Kidney tubule cell (primary cell): ENCODE measurements around the gene PCDH15.
A peak's percentile ranks its signal among the peaks of the same experiment; 100 is the strongest.

Source experiments
- DNase-seq: peaks from one replicate; pipeline ENCODE4 v3.0.0-alpha.2; 2018; ENCODE audit warnings: low spot score

Gene PCDH15

DNA sequence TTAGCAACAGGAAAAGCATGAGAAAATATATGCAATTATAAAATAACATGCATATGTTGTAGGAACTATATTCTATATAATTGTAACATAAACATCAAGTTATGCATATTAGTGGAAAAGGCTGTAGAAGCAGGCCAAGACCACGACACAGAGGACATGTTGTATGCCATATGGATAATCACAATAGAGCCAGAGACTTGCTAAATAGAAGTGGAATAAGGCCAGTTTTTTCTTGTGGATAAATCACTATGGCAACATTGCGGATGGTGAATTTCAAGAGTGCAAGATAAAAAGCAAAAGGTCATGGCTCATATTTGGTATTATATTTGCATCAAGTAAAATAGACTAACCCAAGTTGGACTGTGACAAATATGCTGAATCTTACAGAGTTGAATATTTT lies 93.0 kb downstream of the PCDH15 start:
- no peak for DNase-seq

DNA sequence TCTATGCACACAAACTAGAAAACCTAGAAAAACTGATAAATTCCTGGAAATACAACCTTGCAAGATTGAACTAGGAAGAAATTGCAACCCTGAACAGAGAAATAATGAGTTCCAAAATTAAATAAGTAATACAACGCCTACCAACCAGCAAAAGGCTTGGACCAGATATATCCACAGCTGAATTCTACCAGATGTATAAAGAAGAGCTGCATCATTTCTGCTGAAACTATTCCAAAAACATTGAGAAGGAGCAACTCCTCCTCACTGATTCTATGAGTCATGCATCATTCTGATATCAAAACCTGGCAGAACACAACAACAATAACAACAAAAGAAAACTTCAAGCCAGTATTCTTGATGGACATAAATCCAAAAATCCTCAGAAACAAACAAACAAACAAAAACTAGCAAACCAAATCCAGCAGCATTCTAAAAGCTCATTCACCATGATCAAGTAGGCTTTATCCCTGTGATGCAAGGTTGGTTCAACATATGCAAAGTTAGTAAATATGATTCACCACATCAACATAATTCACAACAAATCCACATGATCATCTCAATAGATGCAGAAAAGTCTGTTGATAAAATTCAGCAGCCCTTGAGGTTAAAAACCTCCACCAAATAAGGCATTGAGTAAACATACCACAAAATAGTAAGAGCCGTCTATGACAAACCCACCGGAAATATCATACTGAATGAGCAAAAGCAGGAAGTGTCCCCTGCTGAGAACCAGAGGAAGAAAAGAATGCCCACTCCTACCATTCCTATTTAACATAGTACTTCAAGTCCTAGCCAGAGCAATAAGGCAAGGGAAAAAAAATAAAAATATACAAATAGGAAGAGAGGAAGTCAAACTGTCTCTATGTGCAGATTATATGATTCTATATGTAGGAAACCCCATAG lies 98.2 kb downstream of the PCDH15 start:
- DNase-seq: no peak

DNA sequence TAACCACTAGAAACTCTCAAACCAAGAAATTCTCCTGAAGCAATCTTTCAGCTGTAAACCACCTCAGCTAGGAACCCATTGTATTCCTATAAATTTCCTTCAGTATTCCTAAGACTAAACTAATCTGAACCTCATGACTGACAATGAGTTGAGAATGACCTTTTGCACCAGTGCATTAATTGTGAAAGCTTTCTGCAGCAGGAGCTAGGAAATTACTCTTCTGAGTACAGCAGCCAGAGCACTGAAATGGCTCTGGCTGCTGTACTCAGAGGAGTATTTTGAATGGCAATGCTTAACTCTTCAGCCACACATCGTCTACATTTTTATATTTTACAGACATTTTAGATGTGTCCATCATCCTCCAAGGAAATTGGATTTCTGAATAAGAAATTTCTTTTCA lies 109.7 kb downstream of the PCDH15 start:
- DNase-seq: no peak

DNA sequence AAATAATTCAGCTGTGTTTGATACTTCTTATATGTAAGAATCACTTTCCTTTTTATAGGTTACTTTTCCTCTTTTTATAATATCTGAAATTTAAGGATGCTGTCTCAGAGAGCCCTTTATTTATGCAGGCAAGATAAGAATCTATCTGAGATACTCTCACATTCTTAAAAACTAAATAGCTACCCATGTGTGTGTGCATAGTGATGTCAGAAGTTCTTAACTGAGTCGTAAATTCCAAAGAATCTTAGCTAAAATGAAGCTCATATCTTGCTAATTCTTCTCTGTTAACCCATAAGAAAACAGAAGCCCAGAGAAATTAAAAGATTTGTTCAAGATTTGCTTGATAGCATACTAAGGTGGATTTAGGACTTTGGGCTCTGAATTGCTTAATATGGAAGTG lies 118.5 kb downstream of the PCDH15 start:
- DNase-seq: no peak

DNA sequence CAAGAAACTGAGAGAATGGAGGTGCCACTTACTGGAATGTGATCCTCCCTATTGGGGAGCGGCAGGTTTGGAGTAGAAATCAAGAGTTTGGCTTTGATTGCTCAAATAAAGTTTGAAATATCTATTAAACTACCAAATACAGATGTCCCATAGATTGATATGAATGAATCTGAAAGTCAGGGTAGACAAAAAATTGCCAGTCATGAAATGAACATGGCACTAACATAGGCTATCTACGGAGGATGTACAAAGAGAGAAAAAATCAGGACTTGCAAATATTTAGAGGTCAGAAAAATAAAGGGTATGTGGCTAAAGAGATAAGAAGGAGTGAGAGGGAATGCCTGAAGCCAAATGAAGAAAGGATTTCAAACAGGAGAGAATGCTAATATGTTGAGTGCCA lies 119.9 kb downstream of the PCDH15 start:
- no peak for DNase-seq

DNA sequence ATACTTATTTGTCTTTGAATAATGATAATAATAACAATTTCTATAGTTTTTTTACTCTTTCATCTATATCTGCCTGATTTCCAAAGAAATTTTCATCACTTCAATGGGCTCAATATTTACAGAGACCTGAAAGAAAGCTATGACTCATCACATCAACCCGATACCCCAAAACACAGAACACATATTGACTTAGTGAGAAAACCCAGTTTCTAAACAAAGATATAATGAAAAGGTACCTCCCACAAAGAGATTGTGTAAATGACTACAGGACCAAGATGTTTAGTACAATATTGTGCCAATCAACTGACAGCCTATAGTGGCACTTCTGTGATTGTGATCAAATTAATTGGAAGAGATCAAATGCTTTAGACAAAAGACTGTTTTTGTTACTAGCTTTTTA lies 133.9 kb downstream of the PCDH15 start:
- DNase-seq: no peak

DNA sequence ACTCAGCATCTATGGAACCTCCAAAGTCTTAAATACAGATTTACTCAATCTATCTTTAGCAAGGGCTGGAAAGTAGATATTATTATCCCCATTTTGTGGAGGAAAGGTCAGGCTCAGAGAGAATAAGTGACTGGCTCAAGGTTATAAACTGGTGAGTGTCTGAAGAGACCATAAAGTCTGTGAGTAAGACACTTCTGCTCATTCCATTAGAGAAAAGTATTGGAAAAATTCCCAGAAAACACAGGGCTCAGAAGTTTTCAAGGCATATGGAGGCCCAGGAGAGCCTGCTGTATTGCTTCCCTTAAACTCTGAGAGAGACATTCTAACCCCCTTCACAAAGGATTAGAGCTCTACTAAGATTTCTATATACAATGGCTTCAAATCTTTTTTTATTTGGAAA lies 134.8 kb downstream of the PCDH15 start:
- DNase-seq: no peak

DNA sequence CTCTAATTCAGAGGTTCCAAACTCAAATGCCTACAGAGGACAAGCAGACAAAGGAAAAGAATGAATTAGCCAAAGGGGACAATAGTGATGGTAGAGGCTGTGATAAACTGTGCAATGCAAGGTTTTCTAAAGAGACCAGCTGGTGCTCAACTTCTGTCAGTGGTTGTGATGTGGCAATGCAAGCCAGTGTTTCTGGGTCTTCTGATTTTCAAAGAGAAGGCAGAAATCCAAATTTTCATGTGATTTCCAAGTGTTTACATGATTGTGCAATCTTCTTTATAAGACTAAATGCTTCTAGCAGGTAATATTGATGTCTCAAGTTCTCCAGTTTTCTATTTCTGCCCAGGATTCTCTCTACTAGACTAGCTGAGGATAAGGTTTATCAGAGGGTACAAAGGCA lies 135.9 kb downstream of the PCDH15 start:
- DNase-seq: no peak

DNA sequence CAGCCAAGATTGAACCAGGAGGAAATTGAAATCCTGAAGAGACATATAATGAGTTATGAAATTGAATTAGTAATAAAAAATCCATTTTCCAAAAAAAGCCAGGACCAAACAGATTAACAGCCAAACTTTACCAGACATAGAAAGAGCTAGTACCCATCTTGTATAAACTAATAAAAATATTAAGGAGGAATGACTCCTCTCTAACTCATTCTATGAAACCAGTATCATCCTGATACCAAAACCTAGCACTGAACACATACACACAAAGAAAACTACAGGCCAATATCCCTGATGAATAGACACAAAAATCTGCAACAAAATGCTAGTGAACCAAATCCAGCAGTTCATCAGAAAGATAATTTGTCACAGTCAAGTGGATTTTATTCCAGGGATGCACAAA lies 140.6 kb downstream of the PCDH15 start:
- DNase-seq: no peak

DNA sequence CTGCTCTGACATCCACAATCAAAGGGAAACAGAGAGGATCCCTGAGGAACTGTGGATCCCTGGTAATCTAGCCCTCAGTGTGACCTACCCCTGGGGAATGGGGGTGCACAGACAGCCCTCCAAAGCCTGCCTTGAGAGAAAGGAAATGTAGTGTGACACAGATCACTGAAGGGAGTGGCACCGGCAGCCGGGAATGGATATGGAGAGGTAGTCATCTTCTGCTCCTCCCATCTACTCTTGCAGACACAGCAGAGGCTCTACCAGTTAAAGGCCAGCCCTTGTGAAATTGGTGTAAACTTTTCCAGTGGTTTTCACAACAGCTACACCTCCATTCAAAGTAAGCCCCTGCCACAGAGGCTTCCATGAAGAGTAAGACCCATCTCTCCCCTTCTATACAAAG lies 144.4 kb downstream of the PCDH15 start:
- no peak for DNase-seq

DNA sequence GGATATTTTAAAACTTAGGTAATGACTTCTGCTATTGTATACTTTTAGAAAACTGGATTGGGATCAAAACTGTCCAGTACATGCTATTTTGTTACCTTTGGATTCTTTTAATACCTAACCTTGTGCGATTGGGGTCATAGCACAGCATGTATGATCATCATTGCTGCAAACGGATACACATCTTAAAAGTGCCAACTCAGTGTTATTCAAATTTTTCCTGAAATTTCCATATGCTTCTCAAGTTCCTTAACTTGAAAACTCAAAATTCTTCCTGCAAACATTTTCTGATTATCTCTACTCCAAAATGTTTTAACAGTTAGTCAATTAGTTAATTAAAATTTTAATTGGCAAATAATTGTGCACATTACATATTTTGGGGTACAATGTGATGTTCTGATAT lies 147.5 kb downstream of the PCDH15 start:
- DNase-seq: no peak

DNA sequence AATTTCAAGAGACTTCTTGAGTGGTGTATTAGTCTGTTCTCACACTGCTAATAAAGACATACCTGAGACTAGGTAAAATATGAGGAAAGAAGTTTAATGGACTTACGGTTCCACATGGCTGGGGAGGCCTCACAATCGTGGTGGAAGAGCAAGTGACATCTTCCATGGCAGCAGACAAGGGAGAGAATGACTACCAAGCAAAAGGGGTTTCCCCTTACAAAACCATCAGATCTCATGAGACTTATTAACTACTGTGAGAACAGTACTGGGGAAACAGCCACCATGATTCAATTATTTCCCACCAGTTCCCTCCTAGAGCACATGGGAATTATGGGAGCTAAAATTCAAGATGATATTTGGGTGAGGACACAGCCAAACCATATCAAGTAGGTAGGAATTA lies 150.5 kb downstream of the PCDH15 start:
- peak; percentile 72 for DNase-seq

DNA sequence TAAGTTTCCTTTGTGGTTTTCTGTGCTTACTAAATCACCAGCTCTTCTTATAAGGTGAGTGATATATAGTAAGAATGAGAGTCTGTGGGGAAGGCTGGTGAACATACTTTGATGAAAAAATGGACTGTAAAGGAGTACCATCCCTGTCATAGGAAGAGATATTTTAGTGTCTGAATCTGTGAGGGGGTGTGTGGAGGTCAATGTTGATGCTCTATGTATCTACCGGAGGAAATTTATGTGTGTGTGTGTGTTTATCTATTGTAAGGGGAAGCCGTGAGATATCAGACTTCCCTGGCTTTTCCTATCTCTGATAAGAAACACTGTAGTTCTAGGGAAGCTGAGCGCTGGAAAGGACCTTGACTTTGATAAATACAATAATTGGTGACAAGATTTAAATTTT lies 179.0 kb downstream of the PCDH15 start:
- DNase-seq: no peak

DNA sequence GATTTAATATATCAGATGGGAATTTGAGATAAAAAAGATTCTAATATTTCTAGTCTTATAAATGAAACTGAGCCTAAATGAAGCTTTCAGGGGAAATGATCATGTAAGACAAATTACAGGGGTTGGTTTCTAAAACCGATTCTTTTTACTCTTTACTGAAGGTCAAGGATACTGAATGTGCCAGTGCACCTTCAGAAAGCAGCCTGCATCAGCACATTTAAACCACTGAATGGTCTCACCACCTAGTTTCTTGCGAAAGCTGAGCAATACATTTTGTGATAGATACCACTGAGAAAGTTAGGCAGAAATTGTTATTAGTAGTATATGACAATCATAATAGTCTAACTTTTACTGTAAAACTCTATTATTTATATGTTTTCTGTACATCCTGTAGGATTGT lies 180.7 kb downstream of the PCDH15 start:
- no peak for DNase-seq

DNA sequence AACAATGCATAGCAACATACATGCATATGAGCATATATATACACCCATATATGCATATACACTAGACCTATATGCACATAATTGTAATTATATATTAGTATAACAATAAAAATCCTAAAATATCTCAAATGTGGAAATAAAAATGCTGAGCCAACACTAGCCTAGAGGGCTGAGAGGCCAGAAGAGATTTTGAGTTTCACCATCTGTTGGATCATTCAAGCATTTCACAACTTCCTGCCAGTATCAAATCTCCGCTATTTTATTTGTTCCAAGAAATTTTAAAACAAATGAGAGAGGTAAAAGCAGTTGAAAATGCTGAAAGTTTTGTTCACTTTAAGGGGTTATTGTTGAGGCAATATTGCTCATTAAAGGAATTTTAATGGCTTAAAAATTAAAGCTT lies 187.0 kb downstream of the PCDH15 start:
- no peak for DNase-seq

DNA sequence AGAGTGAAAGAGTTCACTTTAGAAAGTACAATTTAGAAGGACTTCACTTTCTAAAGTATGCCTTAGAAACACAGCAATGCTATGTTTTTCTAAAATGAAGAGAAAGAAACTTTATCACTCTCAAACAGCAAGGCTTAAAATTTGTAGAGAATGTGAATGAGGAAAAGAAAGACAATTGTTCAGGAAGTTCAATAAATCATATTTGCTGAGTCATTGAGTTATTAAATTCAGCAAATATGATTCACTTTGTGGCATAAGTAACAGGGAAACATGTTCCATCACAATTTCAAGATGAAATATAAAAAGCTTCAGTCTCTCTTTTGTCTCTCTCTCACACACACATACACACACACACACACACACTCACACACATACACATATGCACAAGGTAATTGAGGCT lies 187.9 kb downstream of the PCDH15 start:
- no peak for DNase-seq

DNA sequence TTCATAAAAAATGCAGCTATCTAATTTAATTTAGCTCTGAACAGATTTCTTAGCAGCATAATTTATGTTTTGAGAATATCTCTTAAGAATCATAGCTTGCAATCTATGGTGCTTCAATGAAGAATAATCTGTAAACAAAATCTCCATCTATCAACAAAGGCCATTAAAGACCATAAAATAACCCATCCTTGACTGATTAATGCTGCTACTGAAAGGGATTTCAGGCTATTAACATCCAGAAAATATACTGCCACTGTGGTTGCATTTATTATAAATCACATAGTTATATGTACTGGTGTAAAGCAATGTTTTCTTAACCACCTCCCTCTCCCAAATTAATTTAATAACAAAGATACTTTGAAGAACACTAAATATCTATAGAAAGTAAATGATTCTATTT lies 191.6 kb downstream of the PCDH15 start:
- no peak for DNase-seq

DNA sequence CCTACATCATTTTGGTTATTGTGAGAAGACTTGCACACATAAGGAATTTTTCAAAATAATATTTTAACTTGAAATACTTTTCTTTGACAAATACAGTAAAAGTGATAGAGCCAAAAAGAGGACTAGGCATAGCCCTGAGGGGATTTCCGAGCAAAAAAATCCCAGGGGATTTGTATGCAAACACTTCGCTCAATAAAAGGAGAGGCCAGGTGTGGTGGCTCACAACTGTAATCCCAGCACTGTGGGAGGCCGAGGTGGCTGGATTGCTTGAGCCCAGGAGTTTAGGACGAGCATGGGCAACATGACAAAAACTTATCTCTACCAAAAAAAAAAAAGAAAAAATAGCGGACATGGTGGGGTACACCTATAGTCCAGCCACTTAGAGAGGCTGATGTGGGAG lies 193.0 kb downstream of the PCDH15 start:
- DNase-seq: no peak

DNA sequence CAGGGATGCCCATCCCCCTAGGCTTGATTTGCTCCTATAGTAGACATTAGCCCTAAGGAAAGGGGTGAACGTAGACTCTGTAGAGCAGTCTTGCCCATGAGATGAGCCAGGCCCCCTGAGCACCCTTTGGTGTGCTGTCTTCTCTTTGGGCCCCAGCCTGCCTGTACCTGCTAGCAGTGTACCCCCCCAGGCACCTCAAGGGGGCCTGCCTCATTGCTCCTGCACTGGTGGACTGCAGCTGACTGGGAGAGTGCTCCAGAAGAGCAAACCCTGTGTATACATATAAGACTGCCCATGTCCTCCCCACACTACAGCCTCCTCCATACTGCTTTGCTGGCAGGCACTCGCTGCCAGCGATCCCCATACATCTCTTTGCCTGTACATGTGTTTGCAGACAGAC lies 206.7 kb downstream of the PCDH15 start:
- no peak for DNase-seq

DNA sequence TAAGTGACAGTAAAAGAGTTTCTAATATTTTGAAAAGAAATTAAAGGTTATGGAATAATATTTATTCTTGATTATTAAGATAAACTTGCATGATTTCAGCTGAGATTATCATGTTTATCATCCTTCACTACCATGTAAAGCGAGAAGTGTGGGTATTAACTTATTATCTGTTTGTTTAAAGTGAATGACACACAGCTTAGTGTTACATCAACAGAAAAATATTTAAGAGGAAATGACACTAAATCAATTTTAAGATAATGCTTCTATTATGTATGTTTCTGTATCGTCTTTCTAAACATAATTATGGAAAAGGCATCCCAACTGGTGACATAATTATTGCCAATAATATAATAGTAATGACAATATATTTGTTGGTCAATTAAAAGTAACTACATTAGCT lies 213.1 kb downstream of the PCDH15 start:
- peak; percentile 3 for DNase-seq

DNA sequence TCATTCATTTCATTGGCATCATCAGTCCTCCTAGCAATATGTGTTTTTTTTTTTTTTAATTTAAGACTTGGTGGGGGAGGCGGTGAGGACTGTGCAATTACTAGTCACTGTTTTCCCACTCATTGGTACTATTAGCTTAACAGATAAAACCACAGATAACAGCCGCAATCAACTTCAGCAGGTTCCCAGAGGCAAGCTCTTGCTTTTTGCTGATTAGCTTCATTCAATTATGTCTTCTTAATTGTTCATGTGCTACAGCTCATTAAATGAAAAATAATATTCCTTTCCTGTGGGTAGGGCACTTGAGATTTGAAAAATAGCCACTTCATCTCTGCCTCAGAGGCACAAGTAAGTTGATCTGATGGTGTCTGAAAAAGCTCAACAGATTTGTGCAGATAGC lies 215.5 kb downstream of the PCDH15 start:
- no peak for DNase-seq

DNA sequence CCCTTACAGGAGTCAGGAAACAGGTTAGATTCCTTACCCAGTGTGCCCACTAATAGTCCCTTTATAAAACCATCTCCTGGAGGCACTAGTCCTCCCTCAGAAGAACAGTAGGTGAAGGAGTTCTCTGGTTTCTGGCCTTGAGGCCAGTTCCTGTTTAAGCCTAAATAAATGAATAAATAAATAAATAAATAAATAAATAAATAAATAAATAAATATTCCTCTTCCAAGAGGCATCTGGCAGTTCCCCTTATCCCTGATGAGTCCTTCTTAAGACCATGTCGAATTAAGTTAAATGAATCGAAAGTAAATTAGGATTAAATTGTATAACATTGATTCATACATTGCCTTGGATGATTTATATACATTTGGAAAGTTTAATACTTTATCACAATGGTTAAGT lies 223.3 kb downstream of the PCDH15 start:
- no peak for DNase-seq

DNA sequence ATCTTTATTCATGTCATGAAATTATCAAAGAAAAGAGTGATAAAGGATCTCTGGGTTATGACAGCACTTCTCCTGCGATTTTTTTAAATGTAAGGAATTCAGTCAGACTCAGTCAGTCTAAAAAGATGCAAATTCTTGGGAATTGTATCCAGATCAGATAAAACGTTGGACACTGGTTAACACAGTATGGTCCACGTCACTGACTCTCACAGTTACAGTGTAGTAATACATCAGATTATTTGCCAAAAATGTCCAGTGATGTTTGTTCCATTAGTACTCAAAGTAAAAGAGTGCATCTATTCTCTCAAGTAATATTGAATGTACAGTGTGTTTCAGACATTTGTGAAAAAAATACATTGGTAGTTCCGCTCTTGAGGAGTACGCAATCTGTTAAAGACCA lies 224.5 kb downstream of the PCDH15 start:
- no peak for DNase-seq

DNA sequence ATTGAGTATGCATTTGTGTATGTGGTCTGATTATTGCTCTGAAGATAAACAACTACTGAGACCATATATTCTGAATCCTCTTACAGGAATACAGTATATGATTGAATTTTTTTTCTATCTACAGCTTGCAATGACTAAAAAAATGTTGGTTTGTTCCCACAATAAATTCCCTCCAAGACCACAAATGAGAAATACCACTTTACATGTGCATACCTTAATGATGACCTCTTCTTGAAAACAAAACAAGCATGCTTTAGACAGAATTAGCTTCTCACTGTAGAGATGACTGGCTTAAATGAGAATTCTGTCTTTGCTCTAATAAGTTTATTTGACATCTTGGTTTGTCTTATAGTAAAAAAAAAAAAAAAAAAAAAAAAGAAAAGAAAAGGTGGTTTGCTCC lies 241.5 kb downstream of the PCDH15 start:
- peak; percentile 64 for DNase-seq
